ENCODE data around the gene SLC1A1.
"Not testable (repeated sequence)": the region's sequence is repeated elsewhere in the genome, so short reads cannot be mapped to it uniquely, and the experiment has no call there.

Gene SLC1A1

GRCh38 chr9:4506490-4506889 is 16.2 kb downstream of the SLC1A1 start:
- no peak for DNase-seq (ENCODE audit: low read depth in 3 of 3)

GRCh38 chr9:4507306-4508130 is 17.2 kb downstream of the SLC1A1 start:
- DNase-seq (ENCODE audit: low read depth in 3 of 3) = no peak

- DNase-seq (ENCODE audit: low read depth in 3 of 3) = no peak
Measured at GRCh38 chr9:4508246-4508906, 18.1 kb downstream of the SLC1A1 start.

GRCh38 chr9:4508907-4509589 is 18.8 kb downstream of the SLC1A1 start:
- no peak for DNase-seq (ENCODE audit: low read depth in 3 of 3)

- no peak for DNase-seq (ENCODE audit: low read depth in 3 of 3)
Measured at GRCh38 chr9:4509590-4509984, 19.3 kb downstream of the SLC1A1 start.

- DNase-seq (ENCODE audit: low read depth in 3 of 3) = no peak
Measured at GRCh38 chr9:4510546-4511322, 20.5 kb downstream of the SLC1A1 start.

- DNase-seq (ENCODE audit: low read depth in 3 of 3) = no peak
Measured at GRCh38 chr9:4514252-4515128, 24.2 kb downstream of the SLC1A1 start.

GRCh38 chr9:4515958-4516375 is 25.7 kb downstream of the SLC1A1 start:
- no peak for DNase-seq (ENCODE audit: low read depth in 3 of 3)

- no peak for DNase-seq (ENCODE audit: low read depth in 3 of 3)
Measured at GRCh38 chr9:4517274-4517673, 27.0 kb downstream of the SLC1A1 start.

GRCh38 chr9:4519604-4520003 is 29.3 kb downstream of the SLC1A1 start:
- DNase-seq (ENCODE audit: low read depth in 3 of 3) = peak; percentile 10 to 18 (median 13)

- no peak for DNase-seq (ENCODE audit: low read depth in 3 of 3)
Measured at GRCh38 chr9:4520055-4520454, 29.8 kb downstream of the SLC1A1 start.

GRCh38 chr9:4530375-4530774 is 40.1 kb downstream of the SLC1A1 start:
- DNase-seq (ENCODE audit: low read depth in 3 of 3) = no peak

GRCh38 chr9:4530831-4531230 is 40.6 kb downstream of the SLC1A1 start:
- not testable (repeated sequence) for DNase-seq (ENCODE audit: low read depth in 3 of 3)

- DNase-seq (ENCODE audit: low read depth in 3 of 3) = not testable (repeated sequence)
Measured at GRCh38 chr9:4531355-4531754, 41.1 kb downstream of the SLC1A1 start.

GRCh38 chr9:4533881-4534280 is 43.6 kb downstream of the SLC1A1 start:
- not testable (repeated sequence) for DNase-seq (ENCODE audit: low read depth in 3 of 3)

- DNase-seq (ENCODE audit: low read depth in 3 of 3) = not testable (repeated sequence)
Measured at GRCh38 chr9:4536196-4536595, 45.9 kb downstream of the SLC1A1 start.

GRCh38 chr9:4537581-4537980 is 47.3 kb downstream of the SLC1A1 start:
- DNase-seq (ENCODE audit: low read depth in 3 of 3) = no peak

- no peak for DNase-seq (ENCODE audit: low read depth in 3 of 3)
Measured at GRCh38 chr9:4538107-4538506, 47.8 kb downstream of the SLC1A1 start.

- no peak for DNase-seq (ENCODE audit: low read depth in 3 of 3)
Measured at GRCh38 chr9:4538621-4539020, 48.4 kb downstream of the SLC1A1 start.

GRCh38 chr9:4540425-4540824 is 50.2 kb downstream of the SLC1A1 start:
- DNase-seq (ENCODE audit: low read depth in 3 of 3) = no peak

GRCh38 chr9:4541281-4541680 is 51.0 kb downstream of the SLC1A1 start:
- no peak for DNase-seq (ENCODE audit: low read depth in 3 of 3)

All from stimulated activated CD4-positive, alpha-beta T cell treated with anti-CD3 and anti-CD28 coated beads, TNF-alpha, amount 100 ng/mL, for 48 hours (primary cell).